22Rv1 (cell line): ENCODE measurements around the gene GEMIN4.
"Not testable (repeated sequence)": the region's sequence is repeated elsewhere in the genome, so short reads cannot be mapped to it uniquely, and the experiment has no call there.

Experiments
- H3K27ac ChIP-seq: fragments of 450-650 bp; 2 replicates; pipeline ENCODE4 v1.5.1; 2017
- ZFX ChIP-seq: fragments of 450-650 bp; IDR thresholded peaks from 2 replicates; pipeline ENCODE4 v1.6.1; 2017; ENCODE audit warnings: antibody characterized with exemption, borderline replicate concordance
- TF ChIP-seq, protein P1 (sequence below): fragments of 450-650 bp; IDR thresholded peaks from 2 replicates; pipeline ENCODE4 v1.5.1; 2017; ENCODE audit warnings: mild to moderate bottlenecking

GEMIN4 gene

DNA sequence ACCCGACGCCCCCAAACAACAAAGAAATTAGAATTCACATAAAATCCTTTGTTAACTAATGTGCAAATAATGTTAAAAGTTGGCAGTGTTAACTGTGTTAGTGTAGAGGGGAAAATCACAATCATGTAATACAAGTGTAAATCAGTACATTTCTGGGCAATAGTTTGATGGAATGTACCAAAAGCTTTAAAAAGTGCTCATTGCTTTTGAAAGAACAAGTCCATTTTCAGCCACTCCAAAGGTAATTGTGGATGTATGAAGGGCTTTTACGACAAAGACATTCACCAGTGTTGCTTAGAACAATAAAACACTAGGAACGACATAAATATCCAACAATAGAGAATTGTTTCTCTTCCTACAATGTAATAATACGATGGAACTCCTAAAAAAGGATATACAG, 21.0 kb upstream of the GEMIN4 start:
- no peak overlapping the region for H3K27ac ChIP-seq
- TF ChIP-seq, protein P1, sequence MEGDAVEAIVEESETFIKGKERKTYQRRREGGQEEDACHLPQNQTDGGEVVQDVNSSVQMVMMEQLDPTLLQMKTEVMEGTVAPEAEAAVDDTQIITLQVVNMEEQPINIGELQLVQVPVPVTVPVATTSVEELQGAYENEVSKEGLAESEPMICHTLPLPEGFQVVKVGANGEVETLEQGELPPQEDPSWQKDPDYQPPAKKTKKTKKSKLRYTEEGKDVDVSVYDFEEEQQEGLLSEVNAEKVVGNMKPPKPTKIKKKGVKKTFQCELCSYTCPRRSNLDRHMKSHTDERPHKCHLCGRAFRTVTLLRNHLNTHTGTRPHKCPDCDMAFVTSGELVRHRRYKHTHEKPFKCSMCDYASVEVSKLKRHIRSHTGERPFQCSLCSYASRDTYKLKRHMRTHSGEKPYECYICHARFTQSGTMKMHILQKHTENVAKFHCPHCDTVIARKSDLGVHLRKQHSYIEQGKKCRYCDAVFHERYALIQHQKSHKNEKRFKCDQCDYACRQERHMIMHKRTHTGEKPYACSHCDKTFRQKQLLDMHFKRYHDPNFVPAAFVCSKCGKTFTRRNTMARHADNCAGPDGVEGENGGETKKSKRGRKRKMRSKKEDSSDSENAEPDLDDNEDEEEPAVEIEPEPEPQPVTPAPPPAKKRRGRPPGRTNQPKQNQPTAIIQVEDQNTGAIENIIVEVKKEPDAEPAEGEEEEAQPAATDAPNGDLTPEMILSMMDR: no peak
- no peak for TF ChIP-seq ZFX

DNA sequence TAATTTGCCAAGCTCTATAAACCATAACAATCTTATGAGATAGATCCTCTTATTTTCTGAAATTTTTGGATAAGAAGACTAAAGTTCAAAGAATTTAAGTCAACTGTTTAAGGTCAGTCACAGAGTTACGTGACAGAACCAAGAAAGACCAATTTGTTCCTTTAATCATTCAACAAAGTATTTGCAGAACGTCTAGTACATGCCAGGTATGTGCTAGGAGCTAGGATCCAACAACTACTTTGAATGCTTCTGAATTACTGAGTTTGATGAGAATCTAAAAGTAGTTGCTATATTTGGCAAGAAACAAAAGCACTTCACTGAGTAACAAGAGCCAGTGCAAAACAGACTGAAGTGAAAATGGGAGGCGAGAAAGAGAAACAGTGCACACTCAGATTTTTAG, 15.0 kb upstream of the GEMIN4 start:
- no peak for TF ChIP-seq ZFX
- TF ChIP-seq, protein P1: no peak
- no peak overlapping the region for H3K27ac ChIP-seq

DNA sequence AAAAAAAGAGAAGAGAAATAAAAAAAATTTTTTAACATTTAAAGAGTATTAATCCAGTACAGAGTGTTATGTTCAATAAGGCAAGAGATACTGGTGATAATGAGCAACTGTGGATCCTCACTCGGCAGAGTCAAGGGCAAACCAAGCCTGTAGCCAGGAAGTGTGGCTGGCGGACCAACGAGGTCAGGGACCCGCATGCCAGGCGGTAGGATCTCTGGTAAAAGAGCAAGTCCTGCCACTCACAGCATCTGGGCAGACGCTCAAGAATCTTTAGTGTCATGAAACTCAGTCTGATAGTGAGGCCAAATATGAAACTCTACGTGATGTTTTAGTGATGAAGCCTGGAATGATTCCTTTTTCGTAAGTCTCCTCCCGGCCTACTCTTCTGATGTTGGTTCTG, 8.3 kb upstream of the GEMIN4 start:
- TF ChIP-seq, protein P1: no peak
- TF ChIP-seq ZFX: no peak
- H3K27ac ChIP-seq: no peak overlapping the region

DNA sequence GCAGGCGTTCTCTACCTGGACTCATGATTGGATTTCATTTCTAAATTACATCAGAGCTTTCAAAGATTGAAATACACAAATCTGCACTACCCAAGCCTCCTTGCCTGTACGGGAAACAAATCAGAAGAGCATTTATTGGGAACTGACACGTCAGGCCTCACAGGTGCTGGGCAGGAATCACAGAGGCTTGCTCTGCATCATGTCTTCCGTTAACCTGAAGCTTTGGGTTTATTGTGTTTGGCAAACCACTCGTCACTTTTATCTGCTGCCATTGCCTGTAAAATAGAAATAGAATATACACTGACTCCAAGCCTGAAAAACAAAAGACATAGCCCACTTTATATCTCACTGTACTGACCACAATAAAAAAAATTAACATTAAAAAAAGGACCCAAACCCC, 7.9 kb upstream of the GEMIN4 start:
- TF ChIP-seq ZFX: no peak
- TF ChIP-seq, protein P1: no peak
- H3K27ac ChIP-seq: no peak overlapping the region

DNA sequence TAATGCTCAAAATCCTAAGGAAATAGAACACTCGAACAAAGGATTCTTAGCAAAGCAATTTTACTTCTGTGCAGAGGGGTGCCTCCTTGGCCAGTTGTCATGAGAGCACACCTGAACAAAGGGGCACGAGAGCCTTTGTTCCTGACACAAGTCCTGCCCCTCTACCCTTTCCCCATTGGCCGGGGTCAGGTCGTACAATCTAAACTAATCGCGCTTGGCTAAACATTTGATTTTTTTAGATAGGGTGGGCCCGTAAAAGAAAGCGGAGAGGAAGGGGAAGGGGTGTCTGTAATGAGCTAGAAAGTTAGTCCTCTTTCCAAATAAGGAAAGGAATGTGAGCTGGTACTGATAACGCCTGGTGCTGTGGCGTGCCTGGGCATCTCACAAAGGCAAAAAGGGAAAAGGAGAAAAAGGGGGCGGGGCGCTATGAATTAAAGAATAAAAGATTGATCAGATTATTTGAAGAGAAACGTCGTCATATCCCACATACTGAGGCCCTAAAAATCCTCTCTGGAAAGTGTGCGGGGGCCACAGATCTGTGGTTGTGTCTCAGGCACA, 4.0 kb upstream of the GEMIN4 start:
- not testable (repeated sequence) for H3K27ac ChIP-seq

DNA sequence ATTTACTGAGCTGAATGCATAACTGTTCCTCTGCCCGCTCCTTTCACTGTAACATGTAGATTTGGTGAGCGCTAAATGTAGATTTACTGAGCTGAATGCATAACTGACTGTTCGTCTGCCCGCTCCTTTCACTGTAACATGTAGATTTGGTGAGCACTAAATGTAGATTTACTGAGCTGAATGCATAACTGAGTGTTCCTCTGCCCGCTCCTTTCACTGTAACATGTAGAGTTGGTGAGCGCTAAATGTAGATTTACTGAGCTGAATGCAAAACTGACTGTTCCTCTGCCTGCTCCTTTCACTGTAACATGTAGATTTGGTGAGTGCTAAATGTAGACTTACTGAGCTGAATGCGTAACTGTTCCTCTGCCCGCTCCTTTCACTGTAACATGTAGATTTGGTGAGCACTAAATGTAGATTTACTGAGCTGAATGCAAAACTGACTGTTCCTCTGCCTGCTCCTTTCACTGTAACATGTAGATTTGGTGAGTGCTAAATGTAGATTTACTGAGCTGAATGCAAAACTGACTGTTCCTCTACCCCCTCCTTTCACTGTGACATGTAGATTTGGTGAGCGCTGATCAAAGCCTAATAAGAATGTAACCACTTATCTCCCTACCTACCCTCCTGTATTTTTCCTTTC, 3.4 kb upstream of the GEMIN4 start:
- H3K27ac ChIP-seq: not testable (repeated sequence)

DNA sequence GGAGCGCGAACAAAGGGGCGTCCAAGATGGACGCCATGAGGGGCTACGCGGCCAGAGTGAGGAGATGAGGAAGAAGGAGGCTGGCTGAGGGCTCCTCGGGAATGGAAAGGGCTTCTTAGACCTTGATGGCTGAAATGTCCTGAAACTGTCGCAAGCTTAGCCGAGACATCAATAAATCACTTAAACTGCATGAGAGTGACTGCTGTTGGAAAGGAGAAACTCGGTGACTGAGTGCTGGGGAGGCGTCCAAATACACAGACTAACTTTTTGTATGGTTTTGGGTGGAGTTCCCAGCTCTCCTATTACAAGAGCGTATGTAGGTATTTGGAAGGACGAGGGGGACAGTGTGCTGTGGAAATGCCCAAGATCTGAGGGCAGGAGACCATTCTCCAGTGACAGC, 1.4 kb upstream of the GEMIN4 start:
- no peak overlapping the region for H3K27ac ChIP-seq
- TF ChIP-seq, protein P1: no peak
- no peak for TF ChIP-seq ZFX

DNA sequence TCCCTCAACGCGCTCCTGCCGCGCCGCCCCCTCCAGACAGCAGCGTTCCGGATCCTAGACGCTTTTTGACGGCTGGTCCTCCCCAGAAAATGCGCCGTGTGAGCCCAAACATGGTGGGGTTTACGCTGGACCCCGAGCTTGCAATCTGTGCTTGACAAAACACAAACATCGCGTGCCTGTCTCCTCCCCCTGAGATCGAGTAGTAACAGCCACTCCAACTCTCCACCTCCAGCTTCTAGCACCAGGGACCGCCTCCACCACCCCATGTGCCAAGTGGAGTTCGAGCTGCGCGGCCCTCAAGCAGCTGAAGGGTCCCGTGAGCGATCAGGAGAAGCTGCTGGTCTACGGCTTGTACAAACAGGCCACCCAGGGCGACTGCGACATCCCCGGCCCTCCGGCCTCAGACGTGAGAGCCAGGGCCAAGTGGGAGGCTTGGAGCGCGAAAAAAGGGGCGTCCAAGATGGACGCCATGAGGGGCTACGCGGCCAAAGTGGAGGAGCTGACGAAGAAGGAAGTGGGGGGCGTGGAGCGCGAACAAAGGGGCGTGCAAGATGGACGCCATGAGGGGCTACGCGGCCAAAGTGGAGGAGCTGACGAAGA, 656 bp upstream of the GEMIN4 start:
- peak overlapping the region; percentile 79 for H3K27ac ChIP-seq
- TF ChIP-seq, protein P1: no peak
- no peak for TF ChIP-seq ZFX
